Neuronal stem cell (in vitro differentiated cells): ENCODE data around the gene SCRN3.

Source experiments
- DNase-seq: peaks from one replicate; pipeline ENCODE4 v3.0.0-alpha.2; 2013; ENCODE audit warnings: low spot score
- H2AFZ ChIP-seq: one replicate; pipeline ENCODE4 v1.6.1; 2013; ENCODE audit warnings: mild to moderate bottlenecking, low read length, inconsistent platforms
- H2AK5ac ChIP-seq: 2 replicates; pipeline ENCODE4 v1.6.1; 2013; ENCODE audit warnings: low read depth, mild to moderate bottlenecking, inconsistent platforms, low read length, moderate library complexity, mixed read lengths
- H2BK120ac ChIP-seq: 2 replicates; pipeline ENCODE4 v1.6.1; 2013; ENCODE audit warnings: low read depth, mild to moderate bottlenecking, inconsistent platforms, low read length, moderate library complexity, mixed read lengths
- H2BK12ac ChIP-seq: one replicate; pipeline ENCODE4 v1.6.1; 2013; ENCODE audit warnings: low read length, inconsistent platforms
- H2BK15ac ChIP-seq: 2 replicates; pipeline ENCODE4 v1.6.1; 2013; ENCODE audit warnings: mild to moderate bottlenecking, low read length, inconsistent platforms, mixed read lengths
- H2BK5ac ChIP-seq: one replicate; pipeline ENCODE4 v1.6.1; 2013; ENCODE audit warnings: inconsistent platforms, mild to moderate bottlenecking, low read length, moderate library complexity
- H3K14ac ChIP-seq: one replicate; pipeline ENCODE4 v1.6.1; 2013; ENCODE audit warnings: low read length, inconsistent platforms
- H3K18ac ChIP-seq: 2 replicates; pipeline ENCODE4 v1.6.1; 2013; ENCODE audit warnings: low read length, inconsistent platforms
- H3K23ac ChIP-seq: 2 replicates; pipeline ENCODE4 v1.6.1; 2013; ENCODE audit warnings: low read depth, mild to moderate bottlenecking, mixed read lengths, low read length, inconsistent platforms; ENCODE audit not compliant: poor library complexity
- H3K27ac ChIP-seq: replicated peaks from 3 replicates; pipeline ENCODE4 v1.5.1; 2013; ENCODE audit warnings: low read length, inconsistent platforms
- H3K27me3 ChIP-seq, 3 experiments: 2 replicates each; pipeline ENCODE4 v1.6.1; 2013; ENCODE audit warnings: low read length in 3 of 3, mild to moderate bottlenecking in 2 of 3, inconsistent platforms in 1 of 3, low read depth in 1 of 3, mixed read lengths in 1 of 3, moderate library complexity in 1 of 3; ENCODE audit not compliant: control insufficient read depth in 3 of 3, insufficient read depth in 3 of 3
- H3K36me3 ChIP-seq, 2 donors: replicated peaks in 1 of 2; 2 replicates each; pipeline ENCODE4 v1.6.1; 2013; ENCODE audit warnings: low read length in 2 of 2; ENCODE audit not compliant: control insufficient read depth in 2 of 2, insufficient read depth in 2 of 2
- H3K4ac ChIP-seq: 2 replicates; pipeline ENCODE4 v1.6.1; 2013; ENCODE audit warnings: inconsistent platforms, mild to moderate bottlenecking, low read length, moderate library complexity
- H3K4me1 ChIP-seq, 2 donors: 1 replicate in 1 of 2; 2 replicates in 1 of 2; pipeline ENCODE4 v1.6.1; 2013; ENCODE audit warnings: low read length in 2 of 2, low read depth in 1 of 2; ENCODE audit not compliant: control insufficient read depth in 2 of 2, insufficient read depth in 1 of 2
- H3K4me2 ChIP-seq: one replicate; pipeline ENCODE4 v1.6.1; 2013; ENCODE audit warnings: mild to moderate bottlenecking, low read length, inconsistent platforms; ENCODE audit not compliant: insufficient read depth, poor library complexity, severe bottlenecking
- H3K4me3 ChIP-seq, 2 donors: 2 replicates each; pipeline ENCODE4 v1.5.1; 2013; ENCODE audit warnings: low read length in 2 of 2, mild to moderate bottlenecking in 2 of 2, inconsistent platforms in 1 of 2, moderate library complexity in 1 of 2
- H3K79me1 ChIP-seq: one replicate; pipeline ENCODE4 v1.6.1; 2013; ENCODE audit warnings: low read depth, mild to moderate bottlenecking, inconsistent platforms, low read length, moderate library complexity
- H3K9ac ChIP-seq: one replicate; pipeline ENCODE4 v1.6.1; 2013; ENCODE audit warnings: mild to moderate bottlenecking, low read depth, low read length, inconsistent platforms; ENCODE audit not compliant: poor library complexity
- H3K9me3 ChIP-seq, 2 donors: replicated peaks in 1 of 2; 2 replicates each; pipeline versions ENCODE3 to v1.6.1; 2013; ENCODE audit warnings: low read length in 2 of 2, mild to moderate bottlenecking in 2 of 2, inconsistent platforms in 1 of 2, low read depth in 1 of 2, mixed read lengths in 1 of 2, moderate library complexity in 1 of 2; ENCODE audit not compliant: control insufficient read depth in 2 of 2, insufficient read depth in 1 of 2
- H4K8ac ChIP-seq: one replicate; pipeline ENCODE4 v1.6.1; 2013; ENCODE audit warnings: low read depth, mild to moderate bottlenecking, inconsistent platforms, low read length, moderate library complexity
- H4K91ac ChIP-seq: one replicate; pipeline ENCODE4 v1.6.1; 2013; ENCODE audit warnings: low read length, low read depth, mild to moderate bottlenecking, inconsistent platforms; ENCODE audit not compliant: poor library complexity
- WGBS, 2 donors: extraction: QIAGEN DNeasy Blood & Tissue Kit; methylation state at CpG; one replicate each; pipeline ENCODE4 v1.1.7; 2013; ENCODE audit warnings: missing lambda C conversion rate in 2 of 2, mixed read lengths in 1 of 2; ENCODE audit not compliant: insufficient read length in 2 of 2, insufficient replicate concordance in 1 of 2; ENCODE audit errors: extremely low coverage in 2 of 2; 5-methylcytosine and 5-hydroxymethylcytosine counted together

SCRN3 gene

DNA sequence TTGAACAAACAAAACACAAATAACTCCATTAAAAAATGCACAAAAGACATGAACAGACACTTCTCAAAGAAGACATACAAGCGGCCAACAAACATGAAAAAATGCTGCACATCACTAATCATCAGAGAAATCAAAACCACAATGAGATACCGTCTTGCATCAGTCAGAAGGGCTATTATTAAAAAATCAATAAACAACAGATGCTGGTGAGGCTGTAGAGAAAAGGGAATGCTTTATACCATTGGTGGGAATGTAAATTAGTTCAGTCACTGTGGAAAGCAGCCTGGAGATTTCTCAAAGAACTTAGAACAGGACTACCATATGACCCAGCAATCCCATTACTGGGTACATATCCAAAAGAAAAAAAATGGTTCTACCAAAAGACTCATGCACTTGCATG lies 53.5 kb downstream of the SCRN3 start:
- Histone ChIP-seq H2AK5ac (no peak overlapping the region), H3K9ac (no peak overlapping the region), H2BK12ac (no peak overlapping the region), H3K4me2 (no peak overlapping the region), H3K9me3 (no peaks in the 10 kb centered on the region), H3K4me3 (no peak overlapping the region), H2BK15ac (no peak overlapping the region), H2AFZ (no peak overlapping the region), H3K18ac (no peak overlapping the region), H4K8ac (no peak overlapping the region), H3K27ac (no peak overlapping the region), H3K27me3 (no peaks in the 10 kb centered on the region), H3K4ac (no peak overlapping the region), H3K23ac (no peak overlapping the region), H2BK120ac (no peak overlapping the region), H3K14ac (no peak overlapping the region), H3K4me1 (no peaks in the 10 kb centered on the region), H3K79me1 (no peaks in the 10 kb centered on the region), H2BK5ac (no peak overlapping the region), H3K36me3 (no peaks in the 10 kb centered on the region), H4K91ac (no peak overlapping the region)
- no peak for DNase-seq
- WGBS, 2 donors = no CpG with 5 or more reads among the region's 2 CpGs

DNA sequence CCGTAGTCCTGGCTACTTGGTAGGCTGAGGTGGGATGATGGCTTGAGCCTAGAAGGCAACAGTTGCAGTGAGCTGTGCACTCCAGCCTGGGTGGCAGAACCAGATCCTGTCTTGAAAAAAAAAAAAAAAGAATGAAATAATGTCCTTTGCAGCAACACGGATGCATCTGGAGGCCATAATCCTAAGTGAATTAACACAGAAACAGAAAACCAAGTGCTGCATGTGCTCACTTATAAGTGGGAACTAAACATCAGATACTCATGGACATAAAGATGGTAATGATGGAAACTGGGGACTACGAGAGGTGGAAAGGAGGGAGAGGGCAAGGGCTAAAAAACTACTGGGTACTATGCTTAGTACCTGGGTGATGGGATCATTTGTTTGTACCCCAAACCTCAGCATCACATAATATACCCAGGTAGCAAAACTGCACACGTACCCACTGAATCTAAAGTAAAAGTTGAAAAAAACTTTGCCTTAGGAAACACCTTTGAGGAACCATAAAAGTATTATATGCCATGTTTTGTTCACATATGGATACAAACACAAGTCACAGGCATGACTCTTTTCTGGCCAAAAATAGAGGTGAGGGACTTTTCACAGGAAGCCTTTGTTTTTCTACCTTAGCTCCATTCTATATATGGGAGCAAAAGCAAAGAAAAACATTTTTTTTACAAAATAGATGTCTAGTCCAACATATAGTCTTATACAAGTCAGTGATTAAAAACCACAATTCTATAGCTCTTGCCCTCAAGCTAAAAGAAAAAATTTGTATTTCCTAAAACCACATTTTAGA lies 54.7 kb downstream of the SCRN3 start:
- no peak overlapping the region for H3K4me2 ChIP-seq
- no peaks in the 10 kb centered on the region for H3K9me3 ChIP-seq
- H2AK5ac ChIP-seq = no peak overlapping the region
- no peak overlapping the region for H2BK12ac ChIP-seq
- H3K4me3 ChIP-seq = no peak overlapping the region
- H3K18ac ChIP-seq = no peak overlapping the region
- H4K91ac ChIP-seq = no peak overlapping the region
- no peak overlapping the region for H3K23ac ChIP-seq
- H3K27me3 ChIP-seq = no peaks in the 10 kb centered on the region
- H3K79me1 ChIP-seq = no peaks in the 10 kb centered on the region
- H3K4me1 ChIP-seq = peaks cover 0 to 2% of the 10 kb centered on the region in 2 donors
- no peak overlapping the region for H4K8ac ChIP-seq
- no peak overlapping the region for H2BK5ac ChIP-seq
- no peak overlapping the region for H2BK120ac ChIP-seq
- no peak for DNase-seq
- H3K36me3 ChIP-seq = no peaks in the 10 kb centered on the region
- no CpG with 5 or more reads among the region's 4 CpGs for WGBS, 2 donors
- no peak overlapping the region for H2BK15ac ChIP-seq
- no peak overlapping the region for H3K4ac ChIP-seq
- no peak overlapping the region for H2AFZ ChIP-seq
- H3K27ac ChIP-seq = no peak overlapping the region
- no peak overlapping the region for H3K9ac ChIP-seq
- H3K14ac ChIP-seq = no peak overlapping the region

DNA sequence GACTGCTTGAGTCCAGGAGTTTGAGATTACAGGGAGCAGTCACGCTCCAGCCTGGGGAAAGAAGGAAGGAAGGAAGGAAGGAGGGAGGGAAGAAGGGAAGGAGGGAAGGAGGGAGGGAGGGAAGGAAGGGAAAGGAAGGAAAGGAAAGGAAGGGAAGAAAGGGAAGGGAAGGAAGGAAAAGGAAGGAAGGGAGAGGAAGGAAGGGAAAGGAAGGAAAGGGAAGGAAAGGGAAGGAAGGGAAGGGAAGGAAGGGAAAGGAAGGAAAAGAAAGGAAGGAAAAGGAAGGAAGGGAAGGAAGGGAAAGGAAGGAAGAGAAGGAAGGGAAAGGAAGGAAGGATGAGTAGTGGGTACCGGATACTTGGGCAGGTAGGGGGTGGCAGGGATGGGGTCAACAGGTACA lies 59.0 kb downstream of the SCRN3 start:
- no peaks in the 10 kb centered on the region for H3K27me3 ChIP-seq
- no peak overlapping the region for H3K4me2 ChIP-seq
- H3K27ac ChIP-seq = no peak overlapping the region
- no peaks in the 10 kb centered on the region for H3K79me1 ChIP-seq
- no peaks in the 10 kb centered on the region for H3K36me3 ChIP-seq
- H4K91ac ChIP-seq = no peak overlapping the region
- no peak overlapping the region for H2BK12ac ChIP-seq
- no peak overlapping the region for H2BK15ac ChIP-seq
- no peak overlapping the region for H2BK120ac ChIP-seq
- peak overlapping the region; percentile 3 for H4K8ac ChIP-seq
- no peak overlapping the region for H3K4me3 ChIP-seq
- no peak overlapping the region for H3K18ac ChIP-seq
- no peak overlapping the region for H3K9ac ChIP-seq
- H3K23ac ChIP-seq = no peak overlapping the region
- H3K4ac ChIP-seq = no peak overlapping the region
- H2AK5ac ChIP-seq = no peak overlapping the region
- H3K9me3 ChIP-seq = no peaks in the 10 kb centered on the region
- peaks cover 0 to 5% of the 10 kb centered on the region in 2 donors for H3K4me1 ChIP-seq
- no peak overlapping the region for H2BK5ac ChIP-seq
- no peak overlapping the region for H3K14ac ChIP-seq
- no peak for DNase-seq
- no CpG with 5 or more reads among the region's 2 CpGs for WGBS, 2 donors
- no peak overlapping the region for H2AFZ ChIP-seq

DNA sequence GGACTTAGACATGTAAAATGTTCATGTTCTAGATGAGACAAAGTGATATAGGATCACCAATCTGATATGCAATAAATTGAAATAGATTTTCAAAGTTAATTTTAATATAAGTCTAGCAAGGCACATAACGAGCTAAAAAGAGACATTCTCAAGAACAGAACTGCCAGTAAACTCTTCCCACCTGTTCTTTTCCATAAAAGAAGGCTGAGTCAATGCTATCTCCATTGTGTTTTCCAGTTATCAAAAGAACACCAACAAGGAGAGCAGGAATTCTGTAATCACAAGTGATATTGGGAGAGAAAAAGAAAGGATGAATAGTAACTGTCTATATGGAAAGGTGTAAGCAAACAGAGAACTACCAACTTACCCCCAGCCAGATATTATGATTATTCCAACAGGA lies 65.7 kb downstream of the SCRN3 start:
- H2BK120ac ChIP-seq = no peak overlapping the region
- H2AK5ac ChIP-seq = no peak overlapping the region
- no peaks in the 10 kb centered on the region for H3K9me3 ChIP-seq
- no peaks in the 10 kb centered on the region for H3K27me3 ChIP-seq
- no peak for DNase-seq
- H3K79me1 ChIP-seq = no peaks in the 10 kb centered on the region
- no peak overlapping the region for H3K27ac ChIP-seq
- H3K36me3 ChIP-seq = no peaks in the 10 kb centered on the region
- no peak overlapping the region for H3K14ac ChIP-seq
- H2BK5ac ChIP-seq = no peak overlapping the region
- no peak overlapping the region for H3K4ac ChIP-seq
- WGBS, 2 donors = no CpG with 5 or more reads among the region's 1 CpG
- H2BK15ac ChIP-seq = no peak overlapping the region
- no peak overlapping the region for H3K4me3 ChIP-seq
- no peak overlapping the region for H4K8ac ChIP-seq
- peaks cover 0 to 2% of the 10 kb centered on the region in 2 donors for H3K4me1 ChIP-seq
- no peak overlapping the region for H3K9ac ChIP-seq
- H3K18ac ChIP-seq = no peak overlapping the region
- no peak overlapping the region for H2AFZ ChIP-seq
- no peak overlapping the region for H4K91ac ChIP-seq
- H3K23ac ChIP-seq = no peak overlapping the region
- H2BK12ac ChIP-seq = no peak overlapping the region
- H3K4me2 ChIP-seq = no peak overlapping the region
